Medulla oblongata (tissue), 1 donor: ENCODE results near the gene NLK.
"Not testable (repeated sequence)": the region's sequence is repeated elsewhere in the genome, so short reads cannot be mapped to it uniquely, and the experiment has no call there.

Experiments
- DNase-seq: peaks from one replicate; pipeline ENCODE4 v3.0.0-alpha.2; 2015; ENCODE audit errors: extremely low spot score

Gene NLK

GRCh38 chr17:28194382-28194781, 151.9 kb downstream of the NLK start:
- DNase-seq = no peak

- no peak for DNase-seq
Observed at GRCh38 chr17:28196636-28197035, 154.2 kb downstream of the NLK start.

- no peak for DNase-seq
Observed at GRCh38 chr17:28199115-28199514, 156.6 kb downstream of the NLK start.

GRCh38 chr17:28199728-28200127, 157.3 kb downstream of the NLK start:
- no peak for DNase-seq

- DNase-seq = no peak
Observed at GRCh38 chr17:28201315-28201714, 158.8 kb downstream of the NLK start.

- DNase-seq = no peak
Observed at GRCh38 chr17:28204244-28204643, 161.8 kb downstream of the NLK start.

GRCh38 chr17:28204751-28205150, 162.3 kb downstream of the NLK start:
- no peak for DNase-seq

- no peak for DNase-seq
Observed at GRCh38 chr17:28206292-28206691, 163.8 kb downstream of the NLK start.

- no peak for DNase-seq
Observed at GRCh38 chr17:28211811-28212210, 169.3 kb downstream of the NLK start.

GRCh38 chr17:28213578-28213977, 171.1 kb downstream of the NLK start:
- not testable (repeated sequence) for DNase-seq

- DNase-seq = no peak
Observed at GRCh38 chr17:28216052-28216451, 173.6 kb downstream of the NLK start.

GRCh38 chr17:28216528-28216927, 174.1 kb downstream of the NLK start:
- no peak for DNase-seq

GRCh38 chr17:28219771-28220170, 177.3 kb downstream of the NLK start:
- no peak for DNase-seq

GRCh38 chr17:28221751-28222414, 179.4 kb downstream of the NLK start:
- DNase-seq = no peak

GRCh38 chr17:28225271-28225670, 182.8 kb downstream of the NLK start:
- no peak for DNase-seq

GRCh38 chr17:28225867-28226266, 183.4 kb downstream of the NLK start:
- no peak for DNase-seq

GRCh38 chr17:28226563-28227315, 184.3 kb downstream of the NLK start:
- DNase-seq = no peak

- no peak for DNase-seq
Observed at GRCh38 chr17:28227316-28228108, 185.0 kb downstream of the NLK start.

GRCh38 chr17:28228109-28228840, 185.8 kb downstream of the NLK start:
- no peak for DNase-seq

GRCh38 chr17:28228986-28229729, 186.7 kb downstream of the NLK start:
- no peak for DNase-seq

GRCh38 chr17:28230011-28230410, 187.5 kb downstream of the NLK start:
- DNase-seq = no peak
